Large intestine (tissue), 3 donors: ENCODE measurements around the gene LDHB. TPM values are rescaled to one million over a fixed set of nuclear protein-coding genes. Genes with fewer than 3 reads are reported as not detected.
"Not testable (repeated sequence)": the region's sequence is repeated elsewhere in the genome, so short reads cannot be mapped to it uniquely, and the experiment has no call there.

Source experiments
- DNase-seq, 2 donors: peaks; one replicate each; pipeline versions ENCODE4 v3.0.0 to v3.0.0-alpha.2; 2013
- H3K27ac ChIP-seq: one replicate; pipeline ENCODE4 v1.5.1; 2013; ENCODE audit warnings: low read length
- H3K27me3 ChIP-seq: 2 replicates; pipeline ENCODE4 v1.6.1; 2013; ENCODE audit warnings: low read length; ENCODE audit not compliant: control insufficient read depth, insufficient read depth
- H3K36me3 ChIP-seq: 2 replicates; pipeline ENCODE4 v1.6.1; 2013; ENCODE audit warnings: low read length; ENCODE audit not compliant: control insufficient read depth, insufficient read depth
- H3K4me1 ChIP-seq: one replicate; pipeline ENCODE4 v1.6.1; 2013; ENCODE audit warnings: low read length; ENCODE audit not compliant: control insufficient read depth, insufficient read depth
- H3K4me3 ChIP-seq: one replicate; pipeline ENCODE4 v1.5.1; 2013; ENCODE audit warnings: low read length
- H3K9me3 ChIP-seq: one replicate; pipeline ENCODE4 v1.6.1; 2013; ENCODE audit warnings: mild to moderate bottlenecking, low read depth, low read length, moderate library complexity; ENCODE audit not compliant: control insufficient read depth
- WGBS: methylation state at CpG from one replicate; pipeline ENCODE4 v1.1.5; 2013; ENCODE audit warnings: low lambda C conversion rate; ENCODE audit not compliant: insufficient coverage; 5-methylcytosine and 5-hydroxymethylcytosine counted together
- polyA plus RNA-seq: library from polyadenylated mRNA; unstranded; fragments of 120-200 nt; gene quantifications from one replicate; pipeline ENCODE4 v1.2.1, GENCODE V29; 2013

Gene LDHB
- polyA plus RNA-seq, 1 donor, result 549 TPM

DNA sequence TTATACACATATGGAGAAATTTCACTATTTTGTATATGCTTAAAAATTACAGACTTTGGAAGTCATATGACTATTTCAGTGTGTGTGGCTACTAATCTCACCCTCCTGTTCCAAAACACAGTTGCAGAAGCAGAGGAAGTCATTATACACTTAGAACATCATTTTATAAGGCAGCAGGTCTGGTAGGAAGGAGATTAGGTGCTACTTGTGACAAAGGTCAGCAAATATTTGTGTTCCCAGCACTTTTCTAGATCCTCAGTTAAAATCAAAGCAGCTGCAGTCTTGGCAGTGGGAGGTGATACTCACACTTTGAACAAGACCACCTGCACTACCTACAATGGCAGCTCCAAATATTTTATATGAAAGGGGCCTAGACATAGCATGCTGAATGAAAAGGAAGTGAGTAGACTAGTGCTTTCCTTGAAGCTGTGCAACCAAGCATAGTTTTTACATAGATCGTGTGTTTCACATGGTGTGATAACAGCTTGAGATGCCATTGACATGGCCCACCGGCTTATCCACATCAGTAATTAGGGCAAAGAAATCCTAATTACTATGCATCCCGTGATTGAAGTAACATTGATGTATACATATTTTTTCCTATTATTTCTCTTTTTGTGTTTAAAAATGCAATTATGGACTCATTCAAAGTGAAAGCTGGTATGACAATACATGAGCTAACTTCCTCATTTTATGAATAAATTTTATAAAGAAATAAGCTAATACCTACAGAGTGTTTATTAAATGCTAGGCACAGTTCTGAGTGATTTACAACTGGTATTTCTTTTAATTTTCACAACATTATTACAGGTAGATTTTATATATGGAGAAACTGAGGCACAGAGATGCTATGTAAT, 58.3 kb downstream of the LDHB start:
- Histone ChIP-seq H3K9me3 (no peaks in the 10 kb centered on the region), H3K27me3 (peaks cover 5% of the 10 kb centered on the region), H3K27ac (no peak overlapping the region), H3K4me3 (no peak overlapping the region), H3K36me3 (no peaks in the 10 kb centered on the region), H3K4me1 (no peaks in the 10 kb centered on the region)
- 73% methylated on average over 2 of the region's 3 CpGs for WGBS
- no peak for DNase-seq

DNA sequence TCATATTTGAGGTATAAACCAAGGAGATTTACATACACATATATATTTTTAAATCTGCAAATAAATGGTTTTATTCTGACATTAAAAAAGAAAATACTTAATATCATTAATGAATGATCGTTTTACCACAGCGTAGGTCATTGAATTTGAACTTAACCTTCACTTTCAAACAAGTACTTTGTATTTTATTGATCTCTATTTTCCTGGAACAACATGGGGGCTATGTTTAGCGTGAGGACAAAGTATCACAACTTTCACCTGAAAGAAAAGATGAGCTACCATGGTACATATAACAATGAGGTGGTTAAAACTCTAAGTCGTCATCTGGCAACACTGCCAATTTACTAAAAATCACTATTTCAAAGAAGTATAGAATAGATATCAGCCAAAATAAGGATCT, 59.0 kb downstream of the LDHB start:
- DNase-seq, result no peak
- peaks cover 5% of the 10 kb centered on the region for H3K27me3 ChIP-seq
- WGBS, result 83% methylated on average over 2 of the region's 4 CpGs
- H3K36me3 ChIP-seq, result no peaks in the 10 kb centered on the region
- H3K9me3 ChIP-seq, result no peaks in the 10 kb centered on the region
- no peak overlapping the region for H3K27ac ChIP-seq
- no peak overlapping the region for H3K4me3 ChIP-seq
- no peaks in the 10 kb centered on the region for H3K4me1 ChIP-seq

DNA sequence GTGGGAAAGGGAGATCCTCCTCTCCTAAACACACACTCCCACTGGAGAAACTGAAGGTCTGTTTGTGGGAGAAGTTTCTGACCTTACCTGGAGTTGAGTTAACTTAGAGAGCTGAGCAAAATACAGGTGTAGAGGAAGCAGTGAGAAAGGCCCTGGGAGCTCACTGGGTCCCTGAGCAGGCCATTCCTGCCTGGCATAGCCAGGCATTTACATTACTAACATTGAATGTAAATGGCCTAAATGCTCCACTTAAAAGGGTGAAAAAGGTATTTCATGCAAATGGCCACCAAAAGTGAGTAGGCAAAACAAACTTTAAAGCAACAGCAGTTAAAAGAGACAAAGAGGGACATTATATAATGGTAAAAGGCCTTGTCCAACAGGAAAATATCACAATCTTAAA, 62.3 kb downstream of the LDHB start:
- not testable (repeated sequence) for H3K27me3 ChIP-seq, H3K36me3 ChIP-seq, H3K27ac ChIP-seq, H3K9me3 ChIP-seq, DNase-seq, H3K4me3 ChIP-seq, H3K4me1 ChIP-seq

GRCh38 chr12:21585485-21585884, 72.2 kb downstream of the LDHB start:
- H3K4me3 ChIP-seq, result no peak overlapping the region
- WGBS, result no CpG with 5 or more reads among the region's 3 CpGs
- no peaks in the 10 kb centered on the region for H3K36me3 ChIP-seq
- DNase-seq, result no peak
- no peak overlapping the region for H3K27ac ChIP-seq
- no peaks in the 10 kb centered on the region for H3K27me3 ChIP-seq
- peaks cover 3% of the 10 kb centered on the region for H3K9me3 ChIP-seq
- no peaks in the 10 kb centered on the region for H3K4me1 ChIP-seq

Other genes with a start within 250 kb of the LDHB start
- 21.3 TPM for gene PYROXD1, start 220.2 kb downstream of the LDHB start, polyA plus RNA-seq
- gene RECQL, start 156.2 kb downstream of the LDHB start, polyA plus RNA-seq, result 22.3 TPM
- gene GOLT1B, start 156.1 kb downstream of the LDHB start, polyA plus RNA-seq, result 28.2 TPM
- 3.5 TPM for gene SPX, start 131.5 kb downstream of the LDHB start, polyA plus RNA-seq
- 0.03 TPM for gene GYS2, start 53.0 kb downstream of the LDHB start, polyA plus RNA-seq
- gene KCNJ8, start 116.9 kb upstream of the LDHB start, polyA plus RNA-seq, result 7.6 TPM